Measurements from ENCODE around the gene RFX2. TPM values are rescaled to one million over a fixed set of nuclear protein-coding genes. Genes with fewer than 3 reads are reported as not detected.
A peak's percentile ranks its signal among the peaks of the same experiment; 100 is the strongest.

RFX2 gene
- total RNA-seq, 2 experiments from 2014 or later: 9.0 to 10.4 TPM

DNA sequence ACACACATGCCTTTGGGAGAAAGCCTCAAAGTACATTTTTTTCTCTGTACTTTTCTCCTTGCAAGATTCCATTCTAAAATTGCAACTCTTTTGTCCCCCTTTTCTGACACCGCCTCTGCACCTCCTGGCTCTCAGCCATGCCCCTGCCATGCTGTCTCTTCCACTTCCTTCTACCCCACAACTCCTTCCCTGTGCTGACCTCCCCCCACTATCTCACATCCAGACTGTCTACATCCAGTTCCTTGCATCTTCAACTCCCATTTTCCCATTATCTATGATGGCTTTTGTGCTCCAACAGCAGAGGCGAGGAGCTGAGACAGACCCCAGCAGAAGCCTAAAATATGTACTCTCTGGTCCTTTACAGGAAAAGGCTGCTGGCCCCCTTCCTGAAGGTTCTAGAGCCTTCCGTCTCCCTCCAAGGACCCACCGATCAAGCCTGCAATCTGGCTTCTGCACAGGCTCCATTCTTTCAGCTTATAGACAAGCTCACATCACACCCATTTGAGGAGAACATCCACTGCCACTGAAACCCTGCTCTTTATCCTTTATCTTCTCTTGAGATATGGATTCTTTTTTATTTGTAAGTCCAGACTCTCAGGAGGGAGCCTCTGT lies 50.2 kb downstream of the RFX2 start:
- Mint-ChIP-seq H3K4me3 (no peak overlapping the region), H3K4me1 (peaks cover 49% of the 10 kb centered on the region), H3K27ac (no peak overlapping the region), H3K27me3 (no peaks in the 10 kb centered on the region), H3K36me3 (ENCODE audit: low read depth) (no peaks in the 10 kb centered on the region), H3K9me3 (no peaks in the 10 kb centered on the region)
- DNase-seq: no peak
- CTCF ChIA-PET: no interaction called here
- POLR2A ChIA-PET: no interaction called here

DNA sequence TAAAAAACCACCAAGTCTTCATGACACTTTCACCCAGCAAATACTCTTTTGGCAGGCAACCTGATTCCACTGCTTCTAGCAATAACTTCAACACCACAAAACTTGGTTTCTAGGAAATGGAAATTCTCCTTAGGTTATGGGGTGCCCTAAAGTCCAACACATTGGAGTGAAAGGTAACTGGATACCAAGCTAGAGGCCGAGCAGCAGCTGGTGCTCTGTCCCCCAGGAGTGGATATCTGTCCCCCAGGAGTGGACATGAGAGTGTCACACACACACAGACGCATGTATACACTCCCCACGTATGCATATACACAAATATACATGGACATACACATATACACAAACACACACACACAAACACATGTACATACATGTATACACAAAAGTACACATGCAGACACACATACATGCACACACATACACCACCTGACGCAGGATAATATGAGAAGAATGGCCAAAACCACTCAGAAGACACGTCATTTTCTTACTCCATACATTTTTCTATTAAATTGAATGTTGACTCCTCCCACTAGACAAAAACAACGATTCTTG lies 50.8 kb downstream of the RFX2 start:
- no peak for DNase-seq
- H3K4me1 Mint-ChIP-seq: peaks cover 48% of the 10 kb centered on the region
- no peaks in the 10 kb centered on the region for H3K9me3 Mint-ChIP-seq
- no peaks in the 10 kb centered on the region for H3K36me3 Mint-ChIP-seq (ENCODE audit: low read depth)
- H3K27me3 Mint-ChIP-seq: no peaks in the 10 kb centered on the region
- H3K4me3 Mint-ChIP-seq: no peak overlapping the region
- H3K27ac Mint-ChIP-seq: no peak overlapping the region
- CTCF ChIA-PET: no interaction called here
- POLR2A ChIA-PET: no interaction called here

DNA sequence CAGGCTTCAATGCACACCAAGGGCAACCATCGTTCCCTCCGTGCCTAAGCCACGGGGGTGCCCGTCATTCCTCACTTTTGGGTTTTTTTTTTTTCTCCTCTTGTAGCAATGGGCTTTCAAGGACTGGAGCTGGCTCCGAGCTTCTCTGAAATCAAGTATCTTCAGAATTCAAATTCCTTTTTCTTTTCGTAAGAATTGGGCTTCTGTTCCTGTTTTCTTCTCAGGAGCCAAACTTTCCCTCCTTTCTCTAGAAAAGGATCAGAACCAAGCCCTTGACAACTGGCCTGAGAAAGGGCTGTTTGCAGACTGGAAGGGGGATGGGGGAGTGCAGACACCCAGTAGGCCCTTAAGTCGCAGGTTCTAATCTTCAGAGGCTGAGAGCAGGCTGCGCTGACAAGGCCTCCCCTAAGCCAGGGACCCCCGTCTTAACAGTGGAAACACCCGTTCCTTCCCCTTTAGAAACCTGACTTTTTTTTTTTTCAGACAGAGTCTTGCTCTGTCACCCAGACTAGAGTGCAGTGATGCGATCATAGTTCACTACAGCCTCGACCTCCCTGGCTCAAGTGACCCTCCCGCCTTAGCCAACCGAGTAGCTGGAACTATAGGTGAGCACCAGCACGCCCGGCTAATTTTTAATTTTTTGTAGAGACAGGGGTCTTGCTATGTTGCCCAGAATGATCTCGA lies 51.6 kb downstream of the RFX2 start:
- POLR2A ChIA-PET: no interaction called here
- Mint-ChIP-seq H3K27ac (no peak overlapping the region), H3K4me1 (peaks cover 45% of the 10 kb centered on the region), H3K9me3 (no peaks in the 10 kb centered on the region), H3K27me3 (no peaks in the 10 kb centered on the region), H3K36me3 (ENCODE audit: low read depth) (no peaks in the 10 kb centered on the region), H3K4me3 (no peak overlapping the region)
- CTCF ChIA-PET: no interaction called here
- no peak for DNase-seq

DNA sequence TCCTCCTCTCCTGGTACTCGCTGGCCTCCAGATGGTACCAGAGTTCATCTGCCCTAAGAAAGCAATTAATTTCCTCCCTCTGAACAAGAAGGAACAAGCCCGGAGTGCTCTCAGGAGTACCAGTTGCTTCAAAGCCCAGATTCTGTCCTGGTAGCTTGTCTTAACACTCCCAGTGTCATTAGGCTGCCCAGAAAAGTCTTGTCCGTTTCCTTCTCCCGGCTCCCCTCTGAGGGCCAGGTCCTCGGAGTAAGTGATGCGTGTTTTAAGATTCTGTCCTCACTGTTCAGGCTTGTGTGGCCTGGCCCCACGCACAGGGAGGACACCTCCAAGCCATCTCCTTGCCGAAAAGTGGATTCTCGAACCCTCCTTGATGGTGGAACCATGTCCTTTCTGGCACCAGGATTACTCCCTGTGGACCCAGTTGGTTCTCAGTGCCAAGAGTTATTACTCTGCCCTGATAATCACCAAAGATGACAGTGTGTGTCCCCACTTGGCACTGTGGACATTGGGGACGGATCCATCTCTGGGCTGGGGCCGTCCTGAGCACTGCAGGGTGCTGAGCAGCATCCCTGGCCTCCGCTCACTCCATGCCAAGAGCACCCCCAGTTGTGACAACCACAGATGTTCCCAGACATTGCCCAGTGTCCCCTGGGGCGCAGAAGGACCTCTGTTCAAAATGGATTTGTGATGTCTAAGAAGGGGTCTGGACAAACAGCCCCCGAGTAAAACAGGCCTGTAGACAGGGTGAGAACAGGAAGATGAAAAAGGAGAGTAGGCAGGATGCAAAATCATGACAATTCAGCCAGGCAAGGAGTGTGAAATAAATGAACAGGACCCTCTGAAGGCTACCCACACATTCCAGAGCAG lies 52.4 kb downstream of the RFX2 start:
- CTCF ChIA-PET: no interaction called here
- Mint-ChIP-seq H3K4me3 (no peak overlapping the region), H3K36me3 (ENCODE audit: low read depth) (no peaks in the 10 kb centered on the region), H3K27me3 (peaks cover 3% of the 10 kb centered on the region), H3K9me3 (no peaks in the 10 kb centered on the region), H3K4me1 (peaks cover 42% of the 10 kb centered on the region), H3K27ac (peak overlapping the region; percentile 14)
- POLR2A ChIA-PET: no interaction called here
- no peak for DNase-seq

DNA sequence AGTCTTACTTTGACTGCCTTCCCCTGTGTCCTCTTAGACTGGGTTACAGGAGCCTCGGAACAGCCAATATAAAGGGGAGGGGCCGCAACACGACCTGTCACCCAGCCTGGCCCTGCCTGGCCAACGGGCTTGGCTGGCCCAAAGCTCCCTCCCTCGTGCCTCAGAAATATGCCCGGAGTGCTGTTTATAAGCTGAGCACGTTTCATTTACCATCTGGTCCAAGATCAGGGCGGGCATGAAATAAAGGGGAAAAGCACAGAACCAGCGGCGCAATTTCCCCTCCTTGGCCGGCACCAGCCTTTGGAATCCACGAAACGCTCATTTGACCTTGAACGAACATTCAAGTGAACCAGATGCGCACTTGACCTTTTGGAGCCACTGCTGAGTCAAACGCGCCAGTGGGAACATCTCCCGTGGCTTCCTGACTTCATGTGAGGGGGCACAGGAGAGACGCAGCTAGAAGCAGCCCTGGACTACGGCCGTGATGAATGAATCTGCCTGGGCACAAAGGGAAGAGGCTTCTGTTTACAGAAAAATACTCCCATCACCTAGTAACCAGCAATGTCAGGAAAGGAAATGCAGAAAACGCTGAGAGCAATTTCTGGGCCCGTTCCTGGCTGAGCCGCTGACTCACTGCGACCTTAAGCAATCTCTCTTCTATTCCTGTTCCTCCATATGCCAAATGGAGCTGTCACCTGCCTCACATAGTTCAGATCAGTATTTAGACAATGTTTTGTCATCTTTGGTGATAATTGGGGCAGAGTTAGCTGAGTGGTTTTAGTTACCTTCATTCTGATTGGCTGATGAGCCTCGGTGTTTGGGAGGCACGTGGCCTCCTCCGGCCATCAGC lies 53.3 kb downstream of the RFX2 start:
- ChIA-PET POLR2A (no interaction called here), CTCF (interaction anchor here (0.6 kb wide), 1 partner anchor 66 kb away, joined by 5 read pairs; no protein-coding TSS in a partner anchor)
- peaks cover 3% of the 10 kb centered on the region for H3K27me3 Mint-ChIP-seq
- no peak for DNase-seq
- no peak overlapping the region for H3K27ac Mint-ChIP-seq
- no peak overlapping the region for H3K4me3 Mint-ChIP-seq
- H3K9me3 Mint-ChIP-seq: no peaks in the 10 kb centered on the region
- peaks cover 37% of the 10 kb centered on the region for H3K4me1 Mint-ChIP-seq
- H3K36me3 Mint-ChIP-seq (ENCODE audit: low read depth): no peaks in the 10 kb centered on the region

DNA sequence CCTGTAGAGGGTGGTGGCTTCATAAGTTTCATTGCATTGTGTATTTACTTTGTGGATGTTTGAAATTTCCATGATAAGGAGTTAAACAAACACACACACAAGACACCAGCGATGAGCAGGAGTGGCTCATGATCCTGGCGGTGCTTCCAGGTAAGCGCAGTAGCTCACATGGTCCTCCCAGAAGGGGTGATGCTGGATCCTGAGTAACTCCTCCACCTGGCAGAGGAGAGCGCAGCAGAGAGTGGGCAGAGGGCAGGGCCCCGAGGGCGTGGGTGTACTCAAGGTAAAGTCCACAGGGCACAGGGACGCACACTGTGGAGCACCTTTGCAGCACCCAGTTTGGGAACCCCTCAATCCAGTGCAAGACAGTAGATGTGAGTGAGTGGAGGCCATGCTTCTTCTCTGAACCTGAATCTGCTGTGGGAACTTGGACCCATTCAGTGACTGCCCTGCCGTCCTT lies 54.0 kb downstream of the RFX2 start:
- DNase-seq: no peak
- H3K4me1 Mint-ChIP-seq: peaks cover 30% of the 10 kb centered on the region
- no peak overlapping the region for H3K27ac Mint-ChIP-seq
- no peak overlapping the region for H3K4me3 Mint-ChIP-seq
- ChIA-PET POLR2A (no interaction called here), CTCF (interaction anchor here (0.6 kb wide), 1 partner anchor 67 kb away, joined by 5 read pairs; no protein-coding TSS in a partner anchor)
- H3K36me3 Mint-ChIP-seq (ENCODE audit: low read depth): no peaks in the 10 kb centered on the region
- peaks cover 3% of the 10 kb centered on the region for H3K27me3 Mint-ChIP-seq
- H3K9me3 Mint-ChIP-seq: no peaks in the 10 kb centered on the region

DNA sequence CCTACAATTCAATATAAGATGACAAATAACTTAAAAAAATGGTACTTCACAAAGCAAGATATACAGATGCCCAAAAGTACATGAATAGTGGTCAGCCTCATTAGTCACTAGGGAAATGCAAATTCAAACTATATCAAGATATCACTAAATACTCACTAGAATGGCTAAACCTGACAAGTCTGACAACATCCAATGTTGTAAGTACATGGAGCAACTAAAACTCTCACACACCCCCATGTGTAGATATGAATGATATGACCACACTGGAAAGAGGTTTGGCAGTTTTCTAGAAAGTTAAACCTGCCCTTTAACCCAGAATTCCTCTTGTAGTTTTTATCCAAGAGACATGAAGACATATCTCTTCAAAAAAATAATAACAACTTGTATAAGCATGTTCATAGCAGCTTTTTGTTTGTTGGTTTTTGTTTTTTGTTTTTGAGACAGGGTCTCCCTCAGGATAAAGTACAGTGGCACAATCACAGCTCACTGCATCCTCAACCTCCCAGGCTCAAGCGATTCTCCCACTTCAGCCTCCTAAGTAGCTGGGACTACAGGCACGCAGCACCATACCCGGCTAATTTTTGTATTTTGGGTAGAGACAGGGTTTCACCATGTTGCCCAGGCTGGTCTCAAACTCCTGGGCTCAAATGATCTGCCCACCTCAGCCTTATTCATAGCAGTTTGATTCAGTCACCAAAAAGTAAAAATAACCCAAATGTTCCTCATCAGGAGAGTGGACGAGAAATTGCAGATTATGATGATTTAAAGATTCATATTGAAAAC lies 55.1 kb downstream of the RFX2 start:
- H3K4me3 Mint-ChIP-seq: no peak overlapping the region
- H3K9me3 Mint-ChIP-seq: no peaks in the 10 kb centered on the region
- ChIA-PET CTCF (interaction anchor here (0.6 kb wide), 1 partner anchor 23 kb away, joined by 3 read pairs; no protein-coding TSS in a partner anchor), POLR2A (no interaction called here)
- H3K4me1 Mint-ChIP-seq: peaks cover 19% of the 10 kb centered on the region
- no peaks in the 10 kb centered on the region for H3K36me3 Mint-ChIP-seq (ENCODE audit: low read depth)
- H3K27me3 Mint-ChIP-seq: peaks cover 6% of the 10 kb centered on the region
- no peak for DNase-seq
- no peak overlapping the region for H3K27ac Mint-ChIP-seq

DNA sequence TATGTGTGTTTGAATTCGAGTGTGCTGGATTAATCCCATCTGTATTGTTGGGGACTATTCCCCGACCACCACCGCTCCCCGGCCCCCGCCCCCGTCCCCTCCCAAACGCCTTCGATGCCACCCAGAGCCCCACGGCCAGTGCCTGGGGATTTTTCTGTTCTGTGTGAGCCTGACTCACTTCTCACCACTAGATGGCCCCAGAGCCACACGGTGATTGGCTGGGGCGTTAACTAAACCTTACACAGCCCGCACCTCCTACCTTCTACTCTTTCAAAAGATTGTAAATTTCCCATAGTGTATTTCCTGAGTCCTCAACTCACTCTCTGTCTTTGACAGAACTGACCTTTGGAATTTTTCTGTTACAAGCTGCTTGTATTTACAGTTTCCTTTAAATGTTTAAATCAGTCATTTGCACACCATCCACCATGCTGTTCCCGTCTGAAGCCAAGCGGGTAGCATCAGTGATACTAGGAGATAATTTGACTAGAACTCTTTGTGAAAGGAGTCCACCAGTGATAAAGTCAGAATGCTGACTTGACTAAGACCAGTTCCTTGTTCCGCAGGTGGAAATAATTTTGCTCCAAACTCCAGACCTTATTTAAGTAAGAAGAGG lies 61.4 kb downstream of the RFX2 start:
- POLR2A ChIA-PET: interaction anchor here (2.2 kb wide), 1 partner anchor 77 kb away, joined by 5 read pairs; no protein-coding TSS in a partner anchor
- H3K4me1 Mint-ChIP-seq: peaks cover 4% of the 10 kb centered on the region

DNA sequence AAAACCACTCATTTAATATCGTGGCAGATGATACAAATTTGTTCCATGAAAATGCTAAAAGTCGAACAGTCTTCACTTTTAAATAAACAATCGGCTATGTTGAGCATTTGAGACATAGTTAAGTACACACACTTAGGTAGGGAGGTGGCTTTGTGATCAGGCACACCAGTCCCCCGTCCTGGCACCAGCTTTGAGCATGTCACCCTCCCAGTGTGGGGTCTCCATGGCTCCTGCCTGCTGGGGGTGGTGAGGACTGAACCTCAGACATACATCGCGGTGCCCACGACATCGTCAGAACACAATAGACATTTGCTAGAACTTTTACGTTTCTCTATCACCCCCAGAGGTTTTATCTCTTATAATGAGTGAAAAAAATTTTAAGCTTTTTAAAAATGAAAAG lies 62.0 kb downstream of the RFX2 start:
- H3K4me1 Mint-ChIP-seq: peaks cover 4% of the 10 kb centered on the region
- H3K4me3 Mint-ChIP-seq: no peak overlapping the region
- DNase-seq: no peak
- H3K27me3 Mint-ChIP-seq: peaks cover 5% of the 10 kb centered on the region
- ChIA-PET CTCF (interaction anchor here (0.8 to 4.6 kb wide), 11 partner anchors 14 to 304 kb away, joined by 3 to 89 read pairs (median 3); no protein-coding TSS in a partner anchor), POLR2A (interaction anchor here (2.2 kb wide), 1 partner anchor 78 kb away, joined by 5 read pairs; no protein-coding TSS in a partner anchor)
- no peak overlapping the region for H3K27ac Mint-ChIP-seq
- no peaks in the 10 kb centered on the region for H3K9me3 Mint-ChIP-seq
- no peaks in the 10 kb centered on the region for H3K36me3 Mint-ChIP-seq (ENCODE audit: low read depth)

More for the DNA sequence above, 61.4 kb downstream of the RFX2 start:
- Mint-ChIP-seq H3K27ac (no peak overlapping the region), H3K27me3 (peaks cover 6% of the 10 kb centered on the region), H3K9me3 (no peaks in the 10 kb centered on the region), H3K4me3 (no peak overlapping the region), H3K36me3 (ENCODE audit: low read depth) (no peaks in the 10 kb centered on the region)
- CTCF ChIA-PET: interaction anchor here (0.6 to 4.6 kb wide), 13 partner anchors 13 to 304 kb away, joined by 3 to 89 read pairs (median 3); no protein-coding TSS in a partner anchor
- DNase-seq: peak; percentile 80

DNA sequence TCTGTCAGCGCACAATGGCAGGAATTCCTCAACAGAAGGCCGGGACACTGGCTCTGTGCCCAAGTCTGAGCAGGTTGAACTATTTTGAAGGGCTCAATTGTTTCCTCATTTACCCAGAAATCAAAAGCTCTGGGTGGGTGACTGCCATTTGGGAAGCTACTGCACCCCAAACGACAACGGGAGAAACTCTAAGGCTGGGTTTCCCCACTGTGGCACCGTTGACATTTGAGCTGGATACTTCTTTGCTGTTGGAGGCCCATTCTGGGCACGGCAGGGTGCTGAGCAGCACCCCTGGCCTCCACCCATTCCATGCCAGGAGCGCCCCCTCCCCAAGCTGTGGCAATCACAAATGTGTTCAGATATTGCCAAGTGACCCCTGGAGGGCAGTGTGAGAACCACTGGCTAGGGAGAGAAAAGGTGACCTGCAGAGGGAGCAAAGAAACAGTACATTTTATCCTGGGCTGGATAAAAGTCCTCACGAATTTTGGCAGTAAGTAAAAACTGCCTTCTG lies 62.5 kb downstream of the RFX2 start:
- Mint-ChIP-seq H3K4me3 (no peak overlapping the region), H3K4me1 (peaks cover 4% of the 10 kb centered on the region), H3K36me3 (ENCODE audit: low read depth) (no peaks in the 10 kb centered on the region), H3K27ac (no peak overlapping the region), H3K27me3 (peaks cover 2% of the 10 kb centered on the region), H3K9me3 (no peaks in the 10 kb centered on the region)
- ChIA-PET POLR2A (interaction anchor here (2.2 kb wide), 1 partner anchor 79 kb away, joined by 5 read pairs; no protein-coding TSS in a partner anchor), CTCF (interaction anchor here (0.8 to 4.6 kb wide), 10 partner anchors 13 to 305 kb away, joined by 3 to 89 read pairs (median 4); no protein-coding TSS in a partner anchor)
- no peak for DNase-seq

DNA sequence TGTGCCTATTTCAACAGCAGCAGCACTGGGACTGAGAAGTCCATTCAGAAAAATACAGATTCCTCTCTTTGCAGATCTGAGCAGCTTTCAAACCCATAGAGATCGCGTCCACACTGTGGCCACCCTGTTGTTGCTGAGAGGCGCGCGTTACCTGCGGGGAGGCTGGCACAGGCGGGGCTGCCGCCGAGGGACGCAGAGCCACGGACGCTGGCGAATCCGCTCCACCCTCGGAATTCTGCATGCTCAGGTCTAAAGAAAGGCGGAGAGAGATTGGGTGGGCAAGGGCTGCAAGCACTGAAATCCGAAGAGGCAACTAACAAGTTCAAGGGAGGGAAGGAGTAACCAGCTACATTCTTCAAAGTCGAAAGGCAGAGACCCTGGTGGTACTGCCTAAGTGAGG lies 63.0 kb downstream of the RFX2 start:
- POLR2A ChIA-PET: interaction anchor here (2.2 kb wide), 1 partner anchor 79 kb away, joined by 5 read pairs; no protein-coding TSS in a partner anchor
- Mint-ChIP-seq H3K4me1 (peaks cover 4% of the 10 kb centered on the region), H3K27ac (no peak overlapping the region), H3K9me3 (no peaks in the 10 kb centered on the region), H3K36me3 (ENCODE audit: low read depth) (no peaks in the 10 kb centered on the region), H3K4me3 (no peak overlapping the region), H3K27me3 (peaks cover 2% of the 10 kb centered on the region)
- CTCF ChIA-PET: interaction anchor here (1.3 to 4.6 kb wide), 2 partner anchors 78 to 252 kb away, joined by 4 to 89 read pairs; no protein-coding TSS in a partner anchor
- DNase-seq: no peak

All from activated CD4-positive, alpha-beta memory T cell treated with anti-CD3 and anti-CD28 coated beads, Interleukin-2, amount 10 ng/mL, durations not matched to agents 7 days and 5 days (primary cell).